ENCODE results near the gene CYP2C18. TPM values are rescaled to one million over a fixed set of nuclear protein-coding genes. Genes with fewer than 3 reads are reported as not detected.
"Not testable (repeated sequence)": the region's sequence is repeated elsewhere in the genome, so short reads cannot be mapped to it uniquely, and the experiment has no call there.

CYP2C18 gene
- polyA plus RNA-seq (ENCODE audit: insufficient read length in 12 of 12): under 1 TPM in 2 of 12 donors, not detected in 10; 0.08 to 0.32 TPM
- long read RNA-seq, donor 1, transcript CYP2C18-201 (9 exons, 2,418 nt): major isoform, 7 of 39 reads
- long read RNA-seq, donor 1, partial matches to known transcripts: 22 of 39 reads
- long read RNA-seq, donor 1, other reads (novel, unspliced or antisense): 9 of 39 reads
- long read RNA-seq, donor 2: 0 reads
- long read RNA-seq, donor 3: 0 reads
- long read RNA-seq, donor 4: 0 reads
- long read RNA-seq, donor 5: 0 reads
- long read RNA-seq, donor 6: 0 reads
- long read RNA-seq, donor 7: 0 reads
- long read RNA-seq, donor 8: 0 reads
- long read RNA-seq, donor 9: 0 reads
- long read RNA-seq, donor 10: 0 reads
- long read RNA-seq, donor 11: 0 reads

DNA sequence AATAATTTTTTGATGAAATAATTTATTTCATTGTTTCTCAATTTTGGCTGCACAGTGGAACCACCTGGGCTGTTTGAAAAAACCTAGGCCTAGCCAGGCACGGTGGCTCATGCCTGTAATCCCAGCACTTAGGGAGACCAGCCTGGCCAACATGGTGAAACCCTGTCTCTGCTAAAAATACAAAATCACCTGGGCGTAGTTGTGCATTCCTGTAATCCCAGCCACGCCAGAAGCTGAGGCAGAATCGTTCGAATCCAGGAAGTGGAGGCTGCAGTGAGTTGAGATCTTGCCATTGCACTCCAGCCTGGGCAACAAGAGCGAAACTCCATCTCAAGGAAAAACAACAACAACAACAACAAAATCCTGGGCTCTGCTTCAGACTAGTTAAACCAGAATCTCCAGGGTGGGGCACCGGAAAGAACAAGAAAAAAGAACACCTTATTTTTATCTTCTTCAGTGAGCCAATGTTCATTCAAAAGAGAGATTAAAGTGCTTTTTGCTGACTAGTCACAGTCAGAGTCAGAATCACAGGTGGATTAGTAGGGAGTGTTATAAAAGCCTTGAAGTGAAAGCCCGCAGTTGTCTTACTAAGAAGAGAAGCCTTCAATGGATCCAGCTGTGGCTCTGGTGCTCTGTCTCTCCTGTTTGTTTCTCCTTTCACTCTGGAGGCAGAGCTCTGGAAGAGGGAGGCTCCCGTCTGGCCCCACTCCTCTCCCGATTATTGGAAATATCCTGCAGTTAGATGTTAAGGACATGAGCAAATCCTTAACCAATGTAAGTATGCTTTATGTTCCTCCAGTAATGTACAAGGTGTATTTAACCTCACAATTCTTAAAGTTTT is at the start of gene CYP2C18:
CYP2C18 (plus strand) TSS at position 516 of the 841 bp plus-strand sequence; CDS start at position 607, 91 bp downstream.
- DNase-seq: no peak

DNA sequence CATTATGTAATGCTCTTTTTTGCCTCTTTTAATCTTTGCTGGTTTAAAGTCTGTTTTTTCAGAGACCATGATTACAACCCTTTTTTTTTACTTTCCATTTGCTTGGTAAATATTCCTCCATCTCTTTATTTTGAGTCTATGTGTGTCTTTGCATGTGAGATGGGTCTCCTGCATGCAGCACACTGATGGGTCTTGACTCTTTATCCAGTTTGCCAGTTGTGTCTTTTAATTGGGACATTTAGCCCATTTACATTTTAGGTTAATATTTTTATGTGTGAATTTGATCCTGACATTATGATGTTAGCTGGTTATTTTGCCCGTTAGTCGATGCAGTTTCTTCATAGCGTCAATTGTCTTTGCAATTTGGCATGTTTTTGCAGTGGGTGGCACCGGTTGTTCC is 45.4 kb upstream of the CYP2C18 start:
- DNase-seq: not testable (repeated sequence)

DNA sequence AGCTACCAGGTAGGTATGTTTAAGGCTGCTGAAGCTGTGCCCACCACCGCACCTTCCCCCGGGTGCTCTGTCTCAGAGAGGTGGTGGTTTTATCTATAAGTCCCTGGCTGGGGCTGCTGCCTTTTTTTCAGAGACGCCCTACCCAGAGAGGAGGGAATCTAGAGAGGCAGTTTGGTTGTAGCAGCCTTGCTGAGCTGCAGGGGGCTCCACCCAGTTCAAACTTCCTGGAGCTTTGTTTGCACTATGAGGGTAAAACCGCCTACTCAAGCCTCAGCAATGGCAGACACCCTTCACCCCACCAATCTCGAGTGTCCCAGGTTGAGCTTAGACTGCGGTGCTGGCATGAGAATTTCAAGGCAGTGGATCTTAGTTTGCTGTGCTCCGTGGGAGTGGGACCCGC is 43.6 kb upstream of the CYP2C18 start:
- no peak for DNase-seq

DNA sequence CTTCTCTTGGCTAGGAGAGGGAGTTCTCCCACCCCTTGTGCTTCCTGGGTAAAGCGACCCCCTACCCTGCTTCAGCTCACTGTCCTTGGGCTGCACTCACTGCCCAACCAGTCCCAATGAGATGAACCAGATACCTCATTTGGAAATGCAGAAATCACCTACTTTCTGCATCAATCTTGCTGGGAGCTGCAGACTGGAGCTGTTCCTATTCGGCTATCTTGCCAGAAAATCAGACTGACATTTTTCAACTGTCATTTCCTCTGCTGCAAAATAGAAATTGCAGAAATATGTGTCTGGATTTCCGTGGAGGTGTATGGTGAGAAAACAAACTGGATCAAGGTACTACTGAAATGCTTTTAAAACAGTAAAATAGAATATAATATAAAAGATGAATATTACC is 43.0 kb upstream of the CYP2C18 start:
- no peak for DNase-seq

DNA sequence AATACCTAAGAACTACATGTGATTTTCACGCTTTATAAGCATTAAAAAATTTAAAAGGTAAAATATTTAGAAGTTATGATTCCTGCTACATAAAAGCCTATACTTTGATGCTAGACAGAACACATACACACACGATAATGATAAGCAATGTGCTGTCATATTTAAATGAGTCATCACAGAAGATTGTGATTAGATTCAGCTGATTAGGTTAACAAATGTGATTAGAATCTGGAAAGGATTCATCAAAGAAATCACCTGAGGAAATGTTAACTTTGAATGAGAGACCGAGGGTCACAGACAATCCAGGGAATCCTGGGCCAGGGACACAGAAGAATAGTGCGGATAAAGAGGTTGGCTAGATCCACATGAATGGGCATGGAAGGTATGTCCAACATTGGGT is 42.0 kb upstream of the CYP2C18 start:
- no peak for DNase-seq

DNA sequence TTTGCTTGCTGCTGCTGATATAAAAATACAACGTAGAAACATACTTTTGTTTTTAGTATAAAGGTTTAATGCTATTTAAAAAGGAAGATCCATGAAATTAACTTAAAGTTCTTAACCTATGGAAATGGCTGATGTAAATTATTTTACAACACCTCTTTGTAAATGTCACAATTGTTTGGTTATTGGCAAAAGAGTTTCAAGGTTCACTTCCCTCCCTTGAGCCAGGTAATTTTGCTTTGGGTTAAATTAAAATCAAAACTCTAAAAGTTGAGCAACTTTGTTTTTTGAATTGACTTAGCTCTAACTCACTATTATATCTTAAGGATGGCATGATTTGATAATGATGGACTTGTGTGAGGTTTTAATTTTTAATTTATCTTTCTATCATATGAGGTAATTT is 39.2 kb upstream of the CYP2C18 start:
- DNase-seq: no peak

DNA sequence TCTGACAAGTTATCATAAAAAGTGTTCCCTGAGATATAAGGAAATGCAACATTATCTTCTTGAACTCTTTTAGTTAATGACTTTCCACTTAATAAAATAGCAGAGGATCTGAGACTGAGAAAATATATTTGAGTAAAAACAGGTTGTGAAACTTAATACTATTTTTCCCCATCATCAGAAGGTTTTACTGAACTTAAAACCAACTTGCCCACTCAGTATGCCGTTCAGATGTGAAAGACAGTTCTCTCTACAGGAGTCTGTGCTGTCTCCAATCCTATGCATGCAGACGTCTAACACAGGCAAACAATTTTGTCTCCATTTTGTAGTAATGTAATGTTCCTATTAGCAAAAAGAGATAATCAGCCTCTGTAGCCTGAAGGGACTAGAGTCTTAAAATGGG is 38.2 kb upstream of the CYP2C18 start:
- no peak for DNase-seq

DNA sequence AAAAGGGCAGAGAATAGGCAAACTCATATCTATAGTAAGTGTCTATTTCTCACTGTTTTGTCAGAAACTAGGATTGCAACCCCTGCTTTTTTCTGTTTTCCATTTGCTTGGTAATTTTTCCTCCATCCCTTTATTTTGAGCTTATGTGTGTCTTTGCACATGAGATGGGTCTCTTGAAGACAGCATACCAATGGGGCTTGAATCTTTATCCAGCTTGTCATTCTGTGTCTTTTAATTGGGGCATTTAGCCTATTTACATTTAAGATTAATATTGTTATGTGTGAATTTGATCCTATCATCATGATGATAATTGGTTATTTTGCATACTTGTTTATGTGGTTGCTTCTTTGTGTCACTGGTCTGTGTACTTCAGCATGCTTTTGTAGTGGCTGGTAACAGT is 28.3 kb upstream of the CYP2C18 start:
- not testable (repeated sequence) for DNase-seq

DNA sequence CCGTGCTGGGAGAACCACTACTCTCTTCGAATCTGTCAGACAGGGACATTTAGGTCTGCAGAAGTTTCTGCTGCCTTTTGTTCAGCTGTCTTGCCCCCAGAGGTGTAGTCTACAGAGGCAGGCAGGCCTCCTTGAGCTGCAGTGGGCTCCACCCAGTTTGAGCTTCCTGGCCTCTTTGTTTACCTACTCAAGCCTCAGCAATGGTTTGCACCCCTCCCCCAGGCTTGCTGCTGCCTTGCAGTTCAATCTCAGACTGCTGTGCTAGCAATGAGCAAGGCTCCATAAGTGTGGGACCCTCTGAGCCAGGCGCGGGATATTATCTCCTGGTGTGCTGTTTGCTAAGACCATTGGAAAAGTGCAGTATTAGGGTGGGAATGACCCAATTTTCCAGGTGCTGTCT is 20.5 kb upstream of the CYP2C18 start:
- not testable (repeated sequence) for DNase-seq

DNA sequence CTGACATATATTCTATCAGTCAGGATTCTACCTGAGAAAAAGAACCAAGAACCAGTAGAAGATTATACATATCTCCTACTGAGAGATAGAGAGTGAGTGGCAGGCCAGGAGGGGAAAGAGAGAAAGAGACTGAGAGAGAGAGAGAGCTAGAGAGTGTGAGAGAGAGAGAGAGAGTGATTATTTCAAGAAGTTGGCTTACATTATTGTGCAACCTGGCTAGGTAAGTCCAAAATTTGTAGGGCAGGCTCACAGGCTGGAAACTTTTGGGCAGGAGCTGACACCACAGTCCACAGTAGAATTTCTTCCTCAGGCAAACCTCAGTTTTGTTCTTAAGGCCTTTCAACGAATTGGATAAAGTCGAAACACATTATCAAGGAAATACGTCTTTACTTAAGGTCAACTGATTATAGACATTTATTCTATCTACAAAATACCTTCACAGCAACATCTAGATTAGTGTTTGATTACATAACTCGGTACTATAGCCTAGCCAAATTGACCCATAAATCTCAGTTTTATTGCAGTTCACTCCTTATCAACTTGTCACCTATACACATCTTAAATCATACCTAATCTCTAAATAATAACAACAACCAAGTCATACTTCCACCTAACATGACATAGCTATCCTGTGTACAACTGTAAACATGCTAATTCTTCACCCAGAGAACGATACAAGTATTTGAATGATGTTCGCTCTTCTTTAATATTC is 17.0 kb upstream of the CYP2C18 start:
- DNase-seq: no peak

DNA sequence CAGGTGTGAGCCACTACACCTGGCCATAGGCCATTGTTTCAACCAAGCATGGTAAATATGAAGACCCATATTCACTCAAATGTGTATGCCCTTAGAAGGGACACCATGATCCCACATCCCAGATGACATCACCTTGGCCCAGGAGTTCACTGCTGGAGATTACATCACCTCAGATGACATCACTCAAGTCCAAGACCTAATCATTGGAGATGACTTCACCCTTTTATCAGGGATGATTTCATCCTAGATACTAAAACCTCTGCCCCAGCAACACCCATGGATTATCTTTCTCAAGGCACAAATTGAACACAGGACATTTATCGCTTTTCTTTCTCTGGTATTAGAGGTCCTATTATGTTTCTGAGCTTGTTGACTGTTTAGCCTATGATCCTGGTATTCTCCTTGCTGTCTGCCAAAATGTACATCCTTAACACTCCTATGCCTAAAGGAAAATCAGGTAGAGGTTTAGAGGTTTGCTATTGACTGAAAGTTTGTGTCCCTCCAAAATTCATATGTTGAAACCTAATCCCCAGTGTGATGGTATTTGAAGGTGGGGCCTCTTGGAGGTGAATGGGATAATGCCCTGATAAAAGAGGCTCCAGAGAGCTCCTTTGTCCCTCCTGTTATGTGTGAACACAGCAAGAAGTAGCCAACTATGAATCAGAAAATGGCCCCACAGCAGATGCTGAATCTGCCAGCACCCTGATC is 9.8 kb upstream of the CYP2C18 start:
- DNase-seq: no peak

DNA sequence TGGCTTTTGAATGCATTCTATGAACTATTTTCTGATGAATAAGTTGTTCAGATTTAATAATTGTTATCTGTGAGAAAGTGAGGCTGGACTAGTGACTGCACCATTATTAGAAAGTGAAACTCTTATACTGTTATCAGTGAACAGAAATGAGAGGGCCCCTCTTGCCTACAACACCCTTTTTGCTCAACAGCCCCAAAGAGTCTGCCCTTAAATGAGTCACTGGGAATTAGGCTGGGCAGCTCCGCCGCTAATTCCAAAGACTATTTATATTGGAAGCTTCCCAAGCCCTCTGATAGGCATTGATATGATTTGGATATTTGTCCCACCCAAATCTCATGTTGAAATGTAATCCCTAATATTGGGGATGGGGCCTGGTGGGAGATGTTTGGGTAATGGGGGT is 7.0 kb upstream of the CYP2C18 start:
- DNase-seq: no peak

DNA sequence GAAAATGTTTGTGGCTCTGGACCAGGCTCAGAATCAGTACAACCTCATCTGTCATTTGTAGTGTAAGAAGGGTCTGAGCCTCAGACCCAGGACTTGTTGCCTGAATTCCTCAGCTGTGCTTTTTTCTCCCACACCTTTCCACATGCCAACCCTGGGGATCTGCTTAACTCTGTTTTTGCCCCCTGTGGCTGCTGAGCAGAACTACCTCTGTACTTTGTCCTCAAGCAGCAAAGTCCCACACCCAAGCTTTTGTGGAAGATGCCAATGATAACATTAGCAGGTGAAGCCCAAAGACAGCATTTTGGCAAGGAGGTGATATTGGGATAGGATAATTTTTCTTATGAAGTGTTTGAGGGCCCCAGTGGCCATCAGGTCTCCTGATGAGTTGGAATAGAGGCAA is 5.8 kb upstream of the CYP2C18 start:
- no peak for DNase-seq

DNA sequence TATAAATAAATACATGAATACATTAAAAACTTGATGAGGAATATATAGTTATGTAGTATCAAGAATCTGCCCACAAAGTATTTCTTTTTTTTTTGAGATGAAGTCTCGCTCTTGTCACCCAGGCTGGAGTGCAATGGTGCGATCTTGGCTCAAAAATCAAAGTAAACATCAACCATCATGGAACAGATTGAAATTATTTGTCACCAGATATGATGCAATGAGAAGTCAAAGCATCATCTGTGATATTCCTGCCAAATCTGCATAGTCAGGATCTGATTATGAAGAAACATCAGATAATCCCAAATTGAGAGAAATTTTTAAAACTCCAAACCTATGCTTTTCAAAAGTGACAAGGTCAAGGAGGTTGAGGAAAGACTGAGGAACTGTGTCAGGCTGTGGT is 5.1 kb upstream of the CYP2C18 start:
- no peak for DNase-seq

DNA sequence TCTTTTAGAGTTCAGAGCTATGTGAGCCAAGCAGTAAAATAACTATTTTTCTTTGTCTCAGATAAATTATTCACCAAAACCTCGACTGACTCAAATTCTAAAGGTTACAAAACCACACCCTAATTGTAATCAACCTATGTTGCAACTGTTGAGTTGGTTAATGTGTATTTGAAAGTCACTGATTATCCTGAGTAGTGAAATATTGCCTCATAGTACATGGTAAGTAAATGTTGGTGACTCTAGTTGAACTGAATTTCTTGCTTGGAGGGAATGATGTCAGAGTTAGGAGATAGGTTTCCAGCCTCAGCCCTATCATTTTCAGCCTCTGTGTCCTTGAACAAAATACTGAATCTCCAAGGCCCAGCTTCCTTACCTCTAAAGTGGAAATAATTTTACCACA is 3.0 kb upstream of the CYP2C18 start:
- no peak for DNase-seq

DNA sequence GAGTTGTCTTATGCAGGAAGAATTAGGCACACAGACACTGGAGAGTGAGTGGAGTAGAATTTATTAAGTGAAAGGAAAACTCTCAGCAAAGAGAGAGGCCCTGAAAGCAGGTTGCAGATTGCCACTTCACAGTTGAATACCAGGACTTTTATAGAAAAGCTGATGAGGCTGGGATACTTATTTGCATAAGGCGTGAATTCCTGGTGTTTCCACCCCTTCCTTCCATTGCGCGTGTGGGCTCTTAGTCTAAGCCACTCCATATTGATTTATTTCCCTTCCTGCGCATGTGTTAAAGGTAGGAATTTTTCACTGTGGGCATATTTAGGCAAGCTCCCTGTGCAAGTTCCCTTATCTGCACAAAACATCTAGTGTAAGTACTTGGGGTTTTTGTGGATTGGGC is 893 bp upstream of the CYP2C18 start:
- DNase-seq: not testable (repeated sequence)

DNA sequence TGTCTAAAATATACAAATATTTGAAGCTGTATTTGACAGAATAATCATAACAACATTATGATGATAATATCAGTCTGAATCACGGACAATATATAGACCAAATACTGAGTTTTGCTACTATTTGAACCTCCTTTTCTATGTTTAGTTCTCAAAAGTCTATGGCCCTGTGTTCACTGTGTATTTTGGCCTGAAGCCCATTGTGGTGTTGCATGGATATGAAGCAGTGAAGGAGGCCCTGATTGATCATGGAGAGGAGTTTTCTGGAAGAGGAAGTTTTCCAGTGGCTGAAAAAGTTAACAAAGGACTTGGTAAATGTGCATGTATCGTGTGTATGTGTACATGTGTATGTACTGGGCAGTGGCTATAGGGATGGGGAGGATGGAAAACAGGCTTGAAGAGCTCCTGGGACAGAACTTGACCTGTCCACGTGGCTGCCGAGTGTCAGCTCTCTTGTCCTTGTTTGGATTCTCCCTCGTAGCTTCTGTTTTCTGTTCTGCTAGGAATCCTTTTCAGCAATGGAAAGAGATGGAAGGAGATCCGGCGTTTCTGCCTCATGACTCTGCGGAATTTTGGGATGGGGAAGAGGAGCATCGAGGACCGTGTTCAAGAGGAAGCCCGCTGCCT is 4.2 kb downstream of the CYP2C18 start:
- no peak for DNase-seq

DNA sequence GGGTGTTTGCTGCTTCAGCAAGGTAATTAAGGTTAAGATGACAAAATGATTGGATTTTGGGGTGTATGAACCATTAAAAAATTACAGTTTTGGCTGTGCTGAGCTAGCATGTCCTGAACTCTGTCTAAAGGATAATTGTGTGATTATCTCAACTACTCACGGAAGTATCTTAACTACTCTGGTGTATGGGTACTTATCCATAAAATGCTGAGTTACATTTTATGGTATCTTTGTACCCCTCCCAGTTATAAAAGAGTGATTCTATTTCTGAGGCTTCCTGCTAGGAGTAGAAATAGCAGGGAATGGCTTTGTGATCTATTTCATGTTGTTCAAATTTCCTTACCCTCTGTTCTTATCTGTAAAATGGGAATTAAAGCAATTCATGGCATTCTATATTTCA is 22.6 kb downstream of the CYP2C18 start:
- no peak for DNase-seq

DNA sequence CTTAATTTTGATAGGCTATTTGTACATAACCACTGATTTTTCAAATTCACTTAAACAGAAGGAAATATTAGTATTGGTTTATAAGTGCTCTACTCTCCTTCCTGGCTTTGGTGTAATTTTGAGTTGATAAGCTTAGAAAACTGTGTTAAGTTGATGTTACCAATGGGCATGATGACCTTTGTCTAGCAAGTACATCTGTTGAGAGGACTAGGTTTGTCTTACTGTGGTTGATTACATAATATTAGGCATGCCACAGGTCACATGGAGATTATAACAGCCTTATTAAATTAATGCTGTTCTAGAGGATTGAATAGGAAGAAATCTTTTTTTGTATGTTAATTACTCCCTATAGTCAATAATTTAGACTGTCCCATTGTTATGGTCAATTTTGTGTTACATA is 27.0 kb downstream of the CYP2C18 start:
- no peak for DNase-seq

DNA sequence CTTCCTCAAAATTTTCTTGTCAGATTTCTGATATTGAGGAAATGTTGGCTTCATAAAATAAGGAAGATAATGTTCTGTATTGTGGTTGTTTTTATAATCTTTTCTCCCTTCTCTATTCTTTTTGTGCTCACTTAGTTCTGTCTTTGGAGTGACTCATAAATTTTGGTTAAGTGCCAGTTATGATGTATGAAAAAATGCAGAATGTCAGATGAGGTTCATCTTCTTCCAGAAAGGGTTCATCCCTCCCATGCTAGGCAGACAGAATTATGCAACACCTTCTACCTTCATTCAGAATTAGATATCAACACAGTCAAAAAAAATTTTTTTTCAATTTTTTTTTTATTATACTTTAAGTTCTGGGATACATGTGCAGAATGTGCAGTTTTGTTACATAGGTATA is 42.3 kb downstream of the CYP2C18 start:
- no peak for DNase-seq

DNA sequence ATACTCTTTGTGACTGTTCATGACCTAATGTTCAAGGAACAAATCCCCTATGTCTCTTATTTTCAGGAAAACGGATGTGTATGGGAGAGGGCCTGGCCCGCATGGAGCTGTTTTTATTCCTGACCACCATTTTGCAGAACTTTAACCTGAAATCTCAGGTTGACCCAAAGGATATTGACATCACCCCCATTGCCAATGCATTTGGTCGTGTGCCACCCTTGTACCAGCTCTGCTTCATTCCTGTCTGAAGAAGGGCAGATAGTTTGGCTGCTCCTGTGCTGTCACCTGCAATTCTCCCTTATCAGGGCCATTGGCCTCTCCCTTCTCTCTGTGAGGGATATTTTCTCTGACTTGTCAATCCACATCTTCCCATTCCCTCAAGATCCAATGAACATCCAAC is 51.7 kb downstream of the CYP2C18 start:
- no peak for DNase-seq
